Breast epithelium (tissue), 4 donors: ENCODE measurements around the gene CYP46A1. TPM values are rescaled to one million over a fixed set of nuclear protein-coding genes. Genes with fewer than 3 reads are reported as not detected.

Source experiments
- DNase-seq, 2 donors: peaks; one replicate each; pipeline ENCODE4 v3.0.0-alpha.2; 2019; ENCODE audit warnings: low spot score in 2 of 2
- H3K27ac ChIP-seq, 2 donors: fragments of 200-600 bp; sonication (generic) in 1 of 2; one replicate each; pipeline ENCODE4 v1.5.1; 2016 to 2019; ENCODE audit warnings: mild to moderate bottlenecking in 1 of 2
- H3K27me3 ChIP-seq, 2 donors: fragments of 200-600 bp; sonication (generic) in 1 of 2; one replicate each; pipeline versions ENCODE4 v1.5.1 to v1.6.0; 2017 to 2019; ENCODE audit warnings: control low read depth in 1 of 2, mild to moderate bottlenecking in 1 of 2
- H3K36me3 ChIP-seq: fragments of 200-600 bp; one replicate; pipeline ENCODE4 v1.5.1; 2019
- H3K4me1 ChIP-seq, 2 donors: fragments of 200-600 bp; sonication (generic); one replicate each; pipeline ENCODE4 v1.5.1; 2016 to 2019; ENCODE audit warnings: control low read depth in 1 of 2
- H3K4me3 ChIP-seq, 3 donors: fragments of 200-600 bp; sonication (generic); 1 replicate in 2 of 3; 2 replicates in 1 of 3; pipeline ENCODE4 v1.5.1; 2016 to 2019; ENCODE audit warnings: mild to moderate bottlenecking in 3 of 3, moderate library complexity in 2 of 3
- H3K9me3 ChIP-seq, 2 donors: fragments of 200-600 bp; sonication (generic) in 1 of 2; one replicate each; pipeline ENCODE4 v1.5.1; 2016 to 2019; ENCODE audit warnings: control low read depth in 1 of 2
- POLR2A ChIP-seq: fragments of 450-650 bp; IDR thresholded peaks from one replicate; pipeline ENCODE4 v1.6.1; 2016; ENCODE audit warnings: antibody characterized with exemption, mild to moderate bottlenecking, moderate library complexity
- POLR2AphosphoS5 ChIP-seq, 3 donors: sonication (generic); formaldehyde crosslinking; IDR thresholded peaks; one replicate each; pipeline ENCODE4 v1.6.1; 2017; ENCODE audit warnings: antibody characterized with exemption in 3 of 3
- intact Hi-C: fragments of 100-400 bp; cut with DNase I; formaldehyde crosslinking; loops from one replicate; pipeline ENCODE4 v1.15.1; 2023; ENCODE audit warnings: low total_unique reads
- total RNA-seq, 3 donors: library from RNA; depleted of rRNA; stranded (reverse); fragments of >200 nt; gene quantifications; one replicate each; pipeline ENCODE4 v1.1.0, GENCODE V29; 2016
- TF ChIP-seq, protein P1 (sequence below), 3 donors: fragments of 450-650 bp; IDR thresholded peaks; one replicate each; pipeline ENCODE4 v1.5.1; 2016 to 2017; ENCODE audit warnings: antibody characterized with exemption in 3 of 3, mild to moderate bottlenecking in 3 of 3, moderate library complexity in 3 of 3

Gene CYP46A1
- total RNA-seq, 3 donors from 2014 or later: 1.6 to 5.2 (median 2.6) TPM

DNA sequence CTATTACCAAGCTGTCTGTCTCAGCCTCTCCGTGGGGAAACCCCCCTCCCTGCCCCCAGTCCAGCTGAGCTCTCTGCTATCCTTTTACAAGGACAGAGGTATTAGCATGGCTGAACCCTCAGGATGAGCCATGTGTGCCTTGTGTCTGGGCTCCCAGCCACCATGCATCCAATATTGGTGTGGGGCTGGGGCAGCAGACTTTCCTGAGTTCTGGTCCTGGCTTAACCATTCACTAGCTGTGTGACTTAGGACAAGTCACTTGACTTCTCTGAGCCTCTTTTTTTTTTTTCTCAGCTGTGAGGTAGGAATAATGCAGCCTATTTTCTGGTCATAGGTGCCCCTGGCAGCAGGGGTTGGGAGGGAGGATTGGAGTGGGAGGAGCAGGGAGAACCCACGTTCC lies 17.1 kb upstream of the CYP46A1 start:
- Histone ChIP-seq H3K27me3 (no peaks in the 10 kb centered on the region), H3K36me3 (no peaks in the 10 kb centered on the region), H3K4me1 (peaks cover 0 to 6% of the 10 kb centered on the region in 2 donors), H3K4me3 (no peak overlapping the region), H3K27ac (no peak overlapping the region), H3K9me3 (no peaks in the 10 kb centered on the region)
- TF ChIP-seq, protein P1, sequence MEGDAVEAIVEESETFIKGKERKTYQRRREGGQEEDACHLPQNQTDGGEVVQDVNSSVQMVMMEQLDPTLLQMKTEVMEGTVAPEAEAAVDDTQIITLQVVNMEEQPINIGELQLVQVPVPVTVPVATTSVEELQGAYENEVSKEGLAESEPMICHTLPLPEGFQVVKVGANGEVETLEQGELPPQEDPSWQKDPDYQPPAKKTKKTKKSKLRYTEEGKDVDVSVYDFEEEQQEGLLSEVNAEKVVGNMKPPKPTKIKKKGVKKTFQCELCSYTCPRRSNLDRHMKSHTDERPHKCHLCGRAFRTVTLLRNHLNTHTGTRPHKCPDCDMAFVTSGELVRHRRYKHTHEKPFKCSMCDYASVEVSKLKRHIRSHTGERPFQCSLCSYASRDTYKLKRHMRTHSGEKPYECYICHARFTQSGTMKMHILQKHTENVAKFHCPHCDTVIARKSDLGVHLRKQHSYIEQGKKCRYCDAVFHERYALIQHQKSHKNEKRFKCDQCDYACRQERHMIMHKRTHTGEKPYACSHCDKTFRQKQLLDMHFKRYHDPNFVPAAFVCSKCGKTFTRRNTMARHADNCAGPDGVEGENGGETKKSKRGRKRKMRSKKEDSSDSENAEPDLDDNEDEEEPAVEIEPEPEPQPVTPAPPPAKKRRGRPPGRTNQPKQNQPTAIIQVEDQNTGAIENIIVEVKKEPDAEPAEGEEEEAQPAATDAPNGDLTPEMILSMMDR (IDR thresholded peaks at IDR 0.05): no peak
- TF ChIP-seq POLR2AphosphoS5 (IDR thresholded peaks at IDR 0.05) (no peak), POLR2A (no peak)
- DNase-seq: no peak
- intact Hi-C loops: no loop called here

DNA sequence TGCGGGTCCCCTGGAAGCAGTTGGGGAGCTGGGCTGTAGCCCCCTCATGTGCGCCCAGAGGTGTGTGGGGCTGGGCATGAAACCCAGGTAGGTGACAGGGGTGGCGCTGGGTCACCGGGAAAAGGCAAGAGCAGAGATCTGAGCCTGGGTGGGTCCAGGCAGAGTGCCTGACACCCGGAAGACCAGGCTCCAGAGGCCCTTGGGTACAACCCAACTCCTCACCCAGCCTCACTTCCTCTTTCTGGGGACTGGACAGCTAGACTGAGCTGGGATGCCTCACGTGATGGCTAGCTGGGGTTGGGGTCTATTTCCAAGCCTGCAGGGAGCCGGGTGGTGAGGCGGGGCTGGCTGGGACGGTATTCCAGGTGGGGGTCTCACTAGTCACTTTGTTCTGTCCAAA lies 16.3 kb upstream of the CYP46A1 start:
- Histone ChIP-seq H3K27me3 (no peaks in the 10 kb centered on the region), H3K27ac (no peak overlapping the region), H3K36me3 (no peaks in the 10 kb centered on the region), H3K4me1 (peaks cover 0 to 14% of the 10 kb centered on the region in 2 donors), H3K4me3 (no peak overlapping the region), H3K9me3 (no peaks in the 10 kb centered on the region)
- intact Hi-C loops: no loop called here
- no peak for DNase-seq
- TF ChIP-seq, protein P1 (IDR thresholded peaks at IDR 0.05): no peak
- TF ChIP-seq POLR2AphosphoS5 (IDR thresholded peaks at IDR 0.05) (no peak), POLR2A (no peak)

GRCh38 chr14:99668307-99669295 lies 15.5 kb upstream of the CYP46A1 start:
- no peaks in the 10 kb centered on the region for H3K27me3 ChIP-seq
- intact Hi-C loops: no loop called here
- no peaks in the 10 kb centered on the region for H3K9me3 ChIP-seq
- H3K27ac ChIP-seq: no peak overlapping the region
- H3K36me3 ChIP-seq: no peaks in the 10 kb centered on the region
- TF ChIP-seq POLR2A (no peak), POLR2AphosphoS5 (IDR thresholded peaks at IDR 0.05) (no peak)
- TF ChIP-seq, protein P1 (IDR thresholded peaks at IDR 0.05): no peak
- no peak for DNase-seq
- H3K4me1 ChIP-seq: peaks cover 0 to 18% of the 10 kb centered on the region in 2 donors
- no peak overlapping the region for H3K4me3 ChIP-seq

DNA sequence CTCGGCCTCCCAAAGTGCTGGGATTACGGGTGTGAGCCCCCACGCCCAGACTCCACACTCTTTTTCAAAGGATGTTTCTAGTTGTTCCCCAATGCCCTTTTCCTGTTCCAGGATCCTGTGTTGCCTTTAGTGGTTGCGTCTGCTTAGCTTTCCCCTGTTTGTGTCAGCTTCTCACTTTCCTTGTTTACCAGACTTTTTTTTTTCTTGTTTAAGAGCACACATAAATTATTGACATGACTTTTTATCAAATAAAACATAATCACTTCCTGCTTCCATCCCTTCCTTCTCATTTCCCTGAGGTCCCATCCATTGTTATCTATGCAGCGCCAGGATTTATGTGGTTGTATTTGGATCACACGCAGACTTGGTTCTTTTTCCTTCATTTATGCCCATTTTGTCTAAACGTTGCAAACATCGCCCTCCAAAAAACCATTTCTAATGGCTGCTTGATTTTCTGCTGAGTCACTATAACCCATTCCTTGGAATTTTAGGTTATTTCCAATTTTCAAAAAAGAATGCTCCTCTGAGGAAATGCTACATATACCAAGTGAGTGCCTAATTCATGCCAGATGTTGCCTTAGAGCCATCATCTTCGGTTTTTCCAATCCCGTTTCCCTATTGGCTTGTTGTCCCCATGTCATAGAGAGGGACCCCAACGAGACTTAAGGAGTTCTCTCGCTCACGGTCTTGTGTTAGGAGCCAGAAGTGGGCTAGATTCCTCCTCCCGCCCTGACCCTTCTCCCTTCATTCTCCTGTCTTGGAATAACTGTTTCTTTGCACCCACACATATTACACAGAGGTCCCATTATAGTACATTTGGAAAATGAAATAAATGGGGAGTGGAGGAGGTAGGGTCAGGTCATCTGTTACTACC lies 13.5 kb upstream of the CYP46A1 start:
- no peaks in the 10 kb centered on the region for H3K27me3 ChIP-seq
- TF ChIP-seq POLR2A (no peak), POLR2AphosphoS5 (IDR thresholded peaks at IDR 0.05) (no peak)
- TF ChIP-seq, protein P1 (IDR thresholded peaks at IDR 0.05): no peak
- no peaks in the 10 kb centered on the region for H3K36me3 ChIP-seq
- intact Hi-C loops: no loop called here
- H3K4me1 ChIP-seq: peaks cover 0 to 18% of the 10 kb centered on the region in 2 donors
- no peak overlapping the region for H3K4me3 ChIP-seq
- DNase-seq: no peak
- peak overlapping the region; percentile 69 to 70 for H3K27ac ChIP-seq
- no peaks in the 10 kb centered on the region for H3K9me3 ChIP-seq
